ENCODE measurements around the gene TENM4.

GRCh38 chr11:79235696-79236095, 205.1 kb downstream of the TENM4 start:
- TF ChIP-seq NFRKB (IDR thresholded peaks at IDR 0.05) (no peak), SP1 (IDR thresholded peaks at IDR 0.05) (no peak), HDGF (IDR thresholded peaks at IDR 0.05; ENCODE audit: borderline replicate concordance) (no peak), BHLHE40 (IDR thresholded peaks at IDR 0.05; ENCODE audit: borderline replicate concordance) (no peak), ZNF384 (IDR thresholded peaks at IDR 0.05) (no peak), FOXA1 (IDR thresholded peaks at IDR 0.05) (no peak)

All from HEK293T (cell line).